HL-60/S4 treated with phorbol 12-myristate 13-acetate at 8.2 ng/mL for 4 days and 3 days (cell line): ENCODE data around the gene DLX5.

Experiments
- in situ Hi-C: fragments of 300-500 bp; cut with MboI; formaldehyde crosslinking; loops from 2 replicates; pipeline ENCODE4 v1.15.0; 2022; ENCODE audit warnings: low sequenced_read_pairs

DLX5 gene

DNA sequence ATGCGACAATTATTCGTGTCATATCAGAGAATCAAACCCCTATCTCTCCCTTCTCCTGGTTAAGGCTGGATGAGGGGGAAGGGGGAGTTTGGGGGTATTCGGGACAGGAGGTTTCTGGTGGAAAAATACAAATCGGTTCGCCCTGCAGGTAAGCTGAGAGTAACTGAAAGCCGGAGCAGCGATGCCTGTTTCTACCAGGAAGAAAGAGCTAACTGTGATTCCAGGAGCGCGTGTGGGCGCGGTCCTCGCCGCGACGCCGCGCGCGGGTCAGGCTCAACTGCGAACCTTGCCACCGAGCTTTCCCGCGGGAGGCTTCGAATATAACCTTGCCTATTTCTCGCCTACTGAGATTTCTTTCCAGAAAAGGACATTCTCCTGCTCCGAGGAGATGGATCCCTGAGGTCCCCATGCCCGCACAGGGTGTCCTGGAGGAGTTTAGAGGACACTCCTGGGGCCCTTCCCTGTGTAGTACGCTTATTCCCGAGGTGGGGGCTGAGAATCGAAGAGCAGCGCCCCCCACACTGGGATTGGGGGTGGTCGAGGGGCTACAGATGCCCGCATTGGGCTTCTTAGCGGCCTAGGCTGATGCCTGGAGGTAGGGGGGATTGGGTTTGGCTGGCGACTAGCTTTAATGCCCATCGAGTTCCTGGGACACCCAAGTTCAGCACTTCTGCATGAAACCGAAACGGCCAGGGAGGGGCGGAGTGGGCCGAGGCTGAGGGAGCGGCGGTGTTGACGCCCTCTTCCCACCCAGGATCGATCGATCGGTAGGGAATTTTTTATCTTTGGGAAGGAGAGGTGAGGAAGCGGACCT lies 32.2 kb downstream of the DLX5 start:
- in situ Hi-C loops = no loop called here

DNA sequence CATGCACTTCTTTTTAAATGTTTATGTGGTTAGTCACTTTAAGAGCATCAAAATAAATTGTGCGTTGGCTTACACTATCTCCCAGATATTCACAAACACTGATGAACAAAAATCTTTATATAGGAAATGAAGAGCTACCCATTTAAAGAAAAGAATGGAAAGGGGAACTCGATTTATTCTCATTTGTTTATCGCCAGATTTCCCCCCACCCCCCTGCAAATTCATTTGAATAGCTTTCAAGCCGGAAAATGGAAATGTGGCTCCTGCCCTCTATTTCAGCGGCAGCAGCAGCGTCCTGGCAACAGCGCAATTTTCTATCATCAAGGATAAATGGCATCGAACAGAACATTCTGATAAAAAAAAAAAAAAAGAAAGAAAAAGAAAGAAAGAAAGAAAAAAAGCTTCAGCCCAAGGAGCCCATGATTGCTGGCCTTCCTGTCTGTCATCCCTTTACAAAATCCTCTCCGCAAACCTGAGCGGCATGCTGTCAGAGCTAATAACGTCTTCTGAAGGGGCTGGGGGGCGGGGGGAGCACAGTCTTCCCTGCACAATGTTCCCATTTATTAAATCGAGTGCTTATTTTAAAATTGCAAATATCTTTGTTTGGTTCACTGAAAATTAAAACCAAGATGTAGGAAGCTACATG lies 33.0 kb downstream of the DLX5 start:
- in situ Hi-C loops = no loop called here

DNA sequence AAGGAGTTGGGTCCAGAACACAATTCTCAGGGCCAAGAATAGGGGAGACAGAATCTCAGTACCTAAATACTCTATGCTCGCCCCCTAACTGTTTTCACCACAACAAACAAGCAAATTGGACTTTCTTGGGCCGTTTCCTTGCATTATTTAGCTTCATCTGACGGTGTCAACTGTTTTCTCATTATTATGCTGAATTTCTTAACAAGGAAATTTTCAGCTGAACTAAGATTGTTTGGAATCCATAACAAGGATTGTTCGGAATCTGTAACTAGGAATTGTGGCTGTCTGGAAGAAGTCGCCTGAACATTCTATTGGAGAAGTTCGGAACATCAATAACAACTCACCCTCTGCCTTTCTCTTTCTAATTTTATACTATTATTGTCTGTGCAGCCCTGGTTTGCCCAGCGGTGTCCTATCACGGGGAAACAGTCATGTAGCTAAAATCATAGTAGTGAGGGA lies 34.7 kb downstream of the DLX5 start:
- in situ Hi-C loops = no loop called here

DNA sequence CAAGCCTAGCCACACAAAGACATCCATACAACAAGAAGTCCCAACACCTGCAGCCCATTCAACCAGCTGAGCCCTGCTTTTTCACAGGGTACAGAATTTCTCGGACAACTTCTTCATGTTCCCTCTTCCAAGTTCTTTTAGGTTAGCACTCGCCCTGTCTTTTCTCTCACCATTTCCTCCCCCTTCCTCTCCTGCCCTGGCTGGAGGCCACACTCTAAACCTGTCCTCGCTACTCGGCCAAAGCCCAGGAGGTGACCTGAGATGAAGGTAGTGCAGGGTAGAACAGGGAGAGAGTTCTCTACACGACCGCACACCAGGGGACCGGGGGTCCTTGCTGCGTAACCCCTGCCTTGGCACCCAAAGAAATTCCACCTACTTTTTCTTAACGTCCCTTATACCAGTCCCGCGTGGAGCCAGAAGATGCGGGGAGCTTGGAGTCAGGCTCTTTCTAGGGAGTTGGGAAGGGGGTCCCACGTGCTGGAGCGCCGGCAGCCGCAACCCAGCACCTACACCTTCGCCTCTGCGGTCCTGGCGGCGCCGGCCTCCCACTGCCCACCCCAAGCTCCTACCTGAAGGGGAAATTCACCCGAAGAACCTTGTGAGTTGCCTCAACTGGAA lies 35.3 kb downstream of the DLX5 start:
- in situ Hi-C loops = no loop called here

DNA sequence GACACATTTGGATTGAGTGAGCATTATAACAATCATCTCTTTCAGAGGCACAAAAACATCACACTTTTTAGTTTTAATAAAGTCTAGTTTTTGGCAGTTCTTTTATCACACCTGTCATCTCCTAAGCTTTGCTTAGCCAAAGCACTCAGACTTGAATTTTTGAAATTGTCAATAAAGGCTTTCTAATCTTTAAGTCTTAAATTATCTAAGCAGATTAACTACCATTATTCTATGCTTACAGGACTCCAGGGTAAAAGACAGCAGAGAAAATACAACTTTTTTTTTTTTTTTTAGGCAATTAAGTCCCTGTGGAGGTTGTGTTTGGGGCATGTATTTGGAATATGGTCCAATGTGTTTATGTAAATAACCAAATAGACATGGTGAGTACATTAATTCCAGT lies 36.9 kb downstream of the DLX5 start:
- in situ Hi-C loops = no loop called here

DNA sequence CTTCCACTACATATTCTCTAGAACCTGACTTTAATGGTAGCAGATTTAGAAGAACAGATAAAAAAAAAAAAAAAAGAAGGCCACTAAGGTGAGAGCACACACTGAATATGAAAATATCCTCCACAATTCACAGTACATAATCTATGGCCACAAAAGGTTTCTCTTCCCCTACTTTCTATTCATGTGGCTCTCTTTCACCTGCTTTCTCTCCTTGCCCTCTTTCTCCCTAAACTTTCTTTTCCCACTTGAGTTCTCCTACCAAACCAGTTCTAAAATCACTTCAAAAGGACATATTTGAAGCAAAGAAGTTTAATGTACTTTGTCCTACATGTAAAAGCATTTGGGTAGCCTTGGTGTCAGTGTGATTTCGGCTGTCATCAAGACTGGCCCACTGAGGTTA lies 37.7 kb downstream of the DLX5 start:
- in situ Hi-C loops = no loop called here

DNA sequence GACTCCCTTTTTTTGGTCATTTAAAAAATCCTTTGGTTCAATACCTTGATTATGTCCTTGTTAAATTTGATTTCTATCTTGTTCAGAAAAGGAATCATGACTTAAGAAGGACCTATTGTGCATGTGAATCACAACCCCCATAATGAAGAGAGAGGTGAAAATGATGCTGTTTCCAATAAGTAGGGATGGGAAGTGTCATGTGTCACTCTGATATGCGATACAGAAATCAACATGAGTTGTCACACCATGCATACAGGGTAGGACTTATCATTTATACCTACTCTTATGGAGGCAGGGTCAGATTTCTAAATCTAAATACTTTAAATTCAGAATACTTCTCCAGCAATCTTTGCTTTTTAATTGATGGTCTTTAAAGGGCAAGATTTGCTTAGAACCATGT lies 38.6 kb downstream of the DLX5 start:
- in situ Hi-C loops = no loop called here

DNA sequence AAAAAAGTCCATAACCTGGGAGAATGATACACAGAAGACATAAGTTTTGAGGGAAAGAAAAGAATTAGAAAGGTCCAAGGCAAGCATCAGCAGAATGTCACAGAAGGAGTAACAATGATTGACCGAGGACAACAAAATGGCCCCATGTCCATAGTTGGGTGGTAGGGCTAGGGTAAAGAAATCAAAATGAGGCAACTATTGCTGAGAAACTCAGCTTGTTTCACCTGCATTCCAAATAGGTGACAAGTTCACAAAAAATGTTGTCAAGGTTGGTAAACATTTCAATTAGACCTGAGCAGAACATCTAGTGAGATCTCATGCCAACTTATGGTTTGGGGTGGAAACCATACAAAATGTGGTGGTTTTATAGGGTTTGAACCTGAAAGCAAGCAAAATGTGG lies 42.0 kb downstream of the DLX5 start:
- in situ Hi-C loops = no loop called here

DNA sequence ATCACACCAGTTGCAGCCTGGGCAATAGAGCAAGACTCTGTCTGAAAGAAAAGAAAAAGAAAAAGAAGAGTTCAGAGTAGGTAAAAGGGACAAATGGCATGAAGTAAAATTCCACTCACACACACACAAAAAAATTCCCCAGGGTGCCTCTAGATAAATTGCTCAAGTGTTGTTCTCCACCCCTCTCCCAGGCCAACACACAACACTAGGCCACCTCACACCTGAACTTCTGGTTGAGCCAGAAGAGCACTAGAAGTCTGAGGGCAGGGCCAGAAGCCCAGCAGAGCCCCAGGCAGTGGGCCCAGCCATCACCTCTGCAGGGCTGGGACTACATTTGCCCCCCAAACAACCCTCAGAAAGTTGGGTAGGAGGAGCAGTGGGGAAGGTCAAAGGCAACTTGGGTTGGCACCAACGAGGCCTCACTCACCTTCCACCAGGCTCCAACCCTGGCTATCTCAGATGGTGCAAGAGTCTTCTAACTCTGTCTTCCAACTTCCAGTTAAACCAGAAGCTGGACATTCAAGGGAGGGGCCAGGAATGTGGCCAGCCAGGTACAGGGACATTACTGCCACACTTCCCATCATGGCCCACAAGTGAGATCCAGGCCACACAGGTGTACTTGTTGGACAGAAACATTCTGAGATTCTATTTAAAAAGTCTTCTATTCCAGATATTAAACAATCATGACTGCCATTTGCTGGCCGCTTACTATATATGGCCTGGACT lies 44.9 kb downstream of the DLX5 start:
- in situ Hi-C loops = no loop called here

DNA sequence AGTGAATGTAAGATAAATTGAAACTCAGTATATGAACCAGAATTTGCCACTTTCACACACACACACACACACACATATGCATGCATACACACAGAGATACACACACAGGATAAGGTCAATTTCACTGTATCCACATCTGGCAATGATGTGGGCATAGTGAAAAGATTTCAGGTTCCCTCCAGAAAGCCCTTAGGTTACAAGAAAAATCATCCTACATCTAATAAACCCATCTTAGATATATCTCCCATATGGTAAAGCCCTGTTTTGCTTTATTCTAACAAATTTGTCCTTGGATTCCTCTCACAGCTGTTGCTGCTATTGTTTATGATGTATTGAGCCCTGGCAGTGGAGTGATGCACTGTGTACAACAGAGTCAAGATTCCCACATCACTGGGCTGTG lies 47.2 kb downstream of the DLX5 start:
- in situ Hi-C loops = no loop called here

DNA sequence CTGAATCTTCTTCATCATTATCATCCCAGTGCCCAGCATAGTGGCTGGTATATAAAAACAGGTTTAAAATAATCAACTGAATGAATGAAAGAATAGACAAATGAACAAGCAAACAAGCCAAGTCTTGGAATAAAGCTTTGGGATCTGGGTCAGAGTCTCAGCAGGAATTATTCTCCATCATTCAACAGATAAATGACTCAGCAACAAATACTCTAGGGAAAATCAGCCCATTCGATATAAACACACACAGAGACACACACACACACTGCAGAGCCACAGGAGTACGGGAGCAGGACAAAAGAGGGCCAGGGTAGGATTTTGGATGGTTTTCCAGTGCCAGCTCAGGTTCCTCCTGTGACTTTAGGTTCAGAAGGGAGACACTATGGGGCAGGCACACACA lies 48.5 kb downstream of the DLX5 start:
- in situ Hi-C loops = no loop called here

DNA sequence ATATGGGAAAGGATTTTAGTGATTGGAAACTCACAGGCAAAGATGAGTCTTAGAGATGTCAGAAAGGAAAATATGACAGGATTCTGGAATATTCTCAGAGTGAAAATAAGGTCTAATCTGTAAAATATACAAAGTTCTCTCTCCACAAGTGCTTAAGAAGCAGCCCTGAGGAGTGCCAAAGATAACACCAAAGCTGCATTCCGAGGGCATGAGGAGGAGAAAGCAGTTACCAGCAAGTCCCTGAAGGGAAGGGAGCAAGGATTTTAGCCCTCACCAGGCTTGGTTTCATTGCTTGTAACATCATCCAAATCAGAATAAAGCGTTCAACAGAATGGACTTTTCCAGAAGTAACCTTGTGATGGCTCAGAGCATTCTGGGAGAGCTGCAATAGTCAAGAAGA lies 50.6 kb downstream of the DLX5 start:
- in situ Hi-C loops = no loop called here

DNA sequence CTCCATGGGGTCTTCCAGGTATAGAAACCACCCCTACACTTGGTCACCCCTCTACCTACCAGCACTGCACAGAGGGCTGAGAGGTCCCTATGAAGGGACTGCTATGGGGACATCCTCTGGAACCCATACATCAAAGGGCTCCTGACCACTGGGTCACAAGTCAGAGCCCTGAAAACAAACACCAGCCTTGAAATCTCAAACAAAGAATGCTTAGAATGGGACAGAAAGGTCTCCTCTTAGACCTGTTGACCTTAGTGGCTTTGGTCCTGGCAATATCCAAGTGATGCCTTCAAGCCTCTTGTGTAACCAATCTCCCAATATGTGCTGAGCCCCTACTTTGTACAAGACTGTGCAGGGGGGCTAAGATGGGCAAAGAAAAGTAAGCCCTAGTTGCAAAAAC lies 53.9 kb downstream of the DLX5 start:
- in situ Hi-C loops = no loop called here
